IMR-90 (cell line): ENCODE data around the gene APOL5. TPM values are rescaled to one million over a fixed set of nuclear protein-coding genes. Genes with fewer than 3 reads are reported as not detected.

ENCODE experiments used
- ATAC-seq: fragments of 200-7000 bp; cut with Tn5 transposase; 2 replicates; pipeline ENCODE4 v1.9.1; 2020; ENCODE audit warnings: low read depth, mild to moderate bottlenecking, moderate library complexity
- BruUV-seq: library from RNA; stranded (reverse); fragments of 400-500 nt; replicated peaks from 2 replicates; lab custom pipeline; 2021; lab: Mats Ljungman, UMichigan
- CTCF ChIA-PET: fragments of 300-600 bp; formaldehyde crosslinking; extraction: SDS; loops from one replicate; lab custom pipeline; 2021; ENCODE audit warnings: antibody characterized with exemption; lab: Yijun Ruan, JAX
- POLR2A ChIA-PET: fragments of 300-600 bp; sonication (Branson Sonifier 250); formaldehyde crosslinking; loops from one replicate; lab custom pipeline; 2022; ENCODE audit warnings: antibody characterized with exemption; ENCODE audit not compliant: unreplicated experiment; lab: Charles Lee
- DNase-seq: peaks from one replicate; pipeline ENCODE4 v3.0.0; 2013
- H2AFZ ChIP-seq: replicated peaks from 2 replicates; pipeline ENCODE3; 2013; ENCODE audit warnings: low read length, mild to moderate bottlenecking; ENCODE audit not compliant: poor library complexity
- H2AK5ac ChIP-seq: 2 replicates; pipeline ENCODE4 v1.6.1; 2013; ENCODE audit warnings: low read depth, low read length, inconsistent platforms
- H2AK9ac ChIP-seq: replicated peaks from 2 replicates; pipeline ENCODE3; 2013; ENCODE audit warnings: mild to moderate bottlenecking, low read depth, low read length, moderate library complexity; ENCODE audit not compliant: poor library complexity
- H2BK120ac ChIP-seq: 2 replicates; pipeline ENCODE4 v1.6.1; 2013; ENCODE audit warnings: low read depth, low read length, inconsistent platforms
- H2BK15ac ChIP-seq: 3 replicates; pipeline ENCODE4 v1.6.1; 2013; ENCODE audit warnings: low read depth, low read length, inconsistent platforms
- H2BK20ac ChIP-seq: 2 replicates; pipeline ENCODE4 v1.6.1; 2013; ENCODE audit warnings: low read depth, mild to moderate bottlenecking, inconsistent platforms, low read length, moderate library complexity
- H2BK5ac ChIP-seq: 2 replicates; pipeline ENCODE4 v1.6.1; 2013; ENCODE audit warnings: mild to moderate bottlenecking, low read depth, low read length, inconsistent platforms; ENCODE audit not compliant: poor library complexity, severe bottlenecking
- H3K14ac ChIP-seq: replicated peaks from 2 replicates; pipeline ENCODE4 v1.6.1; 2013; ENCODE audit warnings: low read depth, low read length, inconsistent platforms
- H3K18ac ChIP-seq: 2 replicates; pipeline ENCODE4 v1.6.1; 2013; ENCODE audit warnings: low read depth, low read length, control low read depth
- H3K23ac ChIP-seq: 2 replicates; pipeline ENCODE4 v1.6.1; 2013; ENCODE audit warnings: low read depth, low read length, inconsistent platforms
- H3K27ac ChIP-seq: 2 replicates; pipeline ENCODE4 v1.5.1; 2013; ENCODE audit warnings: mild to moderate bottlenecking, control low read depth, low read length; ENCODE audit not compliant: insufficient read depth
- H3K27me3 ChIP-seq: 2 replicates; pipeline ENCODE4 v1.6.1; 2013; ENCODE audit warnings: low read length; ENCODE audit not compliant: control insufficient read depth, insufficient read depth
- H3K36me3 ChIP-seq: 2 replicates; pipeline ENCODE4 v1.6.1; 2013; ENCODE audit warnings: low read length, mixed read lengths; ENCODE audit not compliant: control insufficient read depth, insufficient read depth
- H3K4ac ChIP-seq: 2 replicates; pipeline ENCODE4 v1.6.1; 2013; ENCODE audit warnings: low read depth, low read length, inconsistent platforms
- H3K4me1 ChIP-seq: 2 replicates; pipeline ENCODE4 v1.6.1; 2013; ENCODE audit warnings: low read length, mixed read lengths; ENCODE audit not compliant: control insufficient read depth, insufficient read depth
- H3K4me2 ChIP-seq: 2 replicates; pipeline ENCODE4 v1.6.1; 2013; ENCODE audit warnings: low read depth, mild to moderate bottlenecking, control low read depth, low read length, moderate library complexity
- H3K4me3 ChIP-seq: 2 replicates; pipeline ENCODE4 v1.5.1; 2013; ENCODE audit warnings: low read depth, mild to moderate bottlenecking, control low read depth, low read length, moderate library complexity; ENCODE audit not compliant: insufficient read depth
- H3K56ac ChIP-seq: 2 replicates; pipeline ENCODE4 v1.6.1; 2013; ENCODE audit warnings: low read length, inconsistent platforms; ENCODE audit not compliant: insufficient read depth; ENCODE audit errors: extremely low read depth
- H3K79me1 ChIP-seq, 2 experiments: 2 replicates each; pipeline ENCODE4 v1.6.1; 2013; ENCODE audit warnings: low read length in 2 of 2, inconsistent platforms in 1 of 2, low read depth in 1 of 2
- H3K9ac ChIP-seq: 2 replicates; pipeline ENCODE4 v1.6.1; 2013; ENCODE audit warnings: low read depth, low read length, control low read depth
- H3K9me1 ChIP-seq: 2 replicates; pipeline ENCODE4 v1.6.1; 2013; ENCODE audit warnings: low read length, inconsistent platforms; ENCODE audit not compliant: insufficient read depth
- H3K9me3 ChIP-seq: 2 replicates; pipeline ENCODE4 v1.6.1; 2013; ENCODE audit warnings: low read length; ENCODE audit not compliant: control insufficient read depth, insufficient read depth
- H4K20me1 ChIP-seq: 2 replicates; pipeline ENCODE4 v1.6.1; 2013; ENCODE audit warnings: low read length, inconsistent platforms; ENCODE audit not compliant: insufficient read depth
- H4K5ac ChIP-seq: 2 replicates; pipeline ENCODE4 v1.6.1; 2013; ENCODE audit warnings: mild to moderate bottlenecking, low read depth, low read length, control low read depth
- H4K8ac ChIP-seq, 2 experiments: 2 replicates each; pipeline ENCODE4 v1.6.1; 2013; ENCODE audit warnings: low read depth in 2 of 2, low read length in 2 of 2, control low read depth in 1 of 2, inconsistent platforms in 1 of 2
- H4K91ac ChIP-seq: 2 replicates; pipeline ENCODE4 v1.6.1; 2013; ENCODE audit warnings: low read depth, low read length, inconsistent platforms; ENCODE audit not compliant: insufficient read depth
- BHLHE40 ChIP-seq: fragments of 150-350 bp; IDR thresholded peaks from 2 replicates; pipeline ENCODE4 v1.6.1; 2016; ENCODE audit warnings: mild to moderate bottlenecking, low read depth, low read length
- CEBPB ChIP-seq: IDR thresholded peaks from 2 replicates; pipeline ENCODE4 v1.6.1; 2012; ENCODE audit warnings: low read depth, low read length, improper control_type of control experiment
- MAFK ChIP-seq: IDR thresholded peaks from 2 replicates; pipeline ENCODE4 v1.6.1; 2012; ENCODE audit warnings: low read depth, low read length, improper control_type of control experiment
- MAZ ChIP-seq: IDR thresholded peaks from 2 replicates; pipeline ENCODE4 v1.6.1; 2012; ENCODE audit warnings: low read depth, mild to moderate bottlenecking, low read length, improper control_type of control experiment, moderate library complexity, borderline replicate concordance
- NFE2L2 ChIP-seq: fragments of 150-350 bp; IDR thresholded peaks from 2 replicates; pipeline ENCODE4 v1.6.1; 2016; ENCODE audit warnings: low read depth, mild to moderate bottlenecking, low read length
- RAD21 ChIP-seq: IDR thresholded peaks from 2 replicates; pipeline ENCODE4 v1.6.1; 2012; ENCODE audit warnings: low read length, improper control_type of control experiment
- RCOR1 ChIP-seq: IDR thresholded peaks from 2 replicates; pipeline ENCODE4 v1.6.1; 2012; ENCODE audit warnings: mild to moderate bottlenecking, low read length, improper control_type of control experiment; ENCODE audit not compliant: insufficient replicate concordance
- RFX5 ChIP-seq: IDR thresholded peaks from 2 replicates; pipeline ENCODE4 v1.8.0; 2012; ENCODE audit warnings: low read depth, mild to moderate bottlenecking, low read length, moderate library complexity
- SMC3 ChIP-seq: fragments of 150-350 bp; IDR thresholded peaks from 2 replicates; pipeline ENCODE4 v1.6.1; 2016; ENCODE audit warnings: low read depth, mild to moderate bottlenecking, antibody characterized with exemption, low read length, moderate library complexity
- USF2 ChIP-seq: fragments of 150-350 bp; IDR thresholded peaks from 2 replicates; pipeline ENCODE4 v1.6.1; 2017; ENCODE audit warnings: mild to moderate bottlenecking, antibody characterized with exemption, low read length, low read depth
- WGBS, 2 experiments: methylation state at CpG; one replicate each; pipeline versions ENCODE4 v1.1.5 to v1.1.7; 2013; ENCODE audit warnings: missing lambda C conversion rate in 2 of 2; ENCODE audit not compliant: insufficient read length in 1 of 2; ENCODE audit errors: extremely low coverage in 2 of 2; 5-methylcytosine and 5-hydroxymethylcytosine counted together
- dilution Hi-C: fragments of 300-500 bp; cut with HindIII; formaldehyde crosslinking; loops from one replicate; pipeline ENCODE4 v1.14.3; 2018; ENCODE audit warnings: low sequenced_read_pairs; ENCODE audit not compliant: unreplicated experiment
- in situ Hi-C: fragments of 300-500 bp; cut with MboI; formaldehyde crosslinking; loops from 3 replicates; pipeline ENCODE4 v1.14.3; 2019; ENCODE audit warnings: low sequenced_read_pairs, inconsistent platforms, mixed read lengths
- intact Hi-C: fragments of 100-400 bp; cut with micrococcal nuclease; formaldehyde crosslinking; loops from 2 replicates; pipeline ENCODE4 v1.10.0; 2022
- polyA plus RNA-seq, 3 experiments: library from polyadenylated mRNA; depleted of rRNA; stranded (reverse); fragments of >200 nt; gene quantifications; 2 replicates each; pipeline ENCODE4 v1.2.3, GENCODE V29; 2012; ENCODE audit warnings: low replicate concordance in 1 of 3
- total RNA-seq: library from RNA; depleted of rRNA; stranded (reverse); fragments of >200 nt; gene quantifications from 2 replicates; pipeline ENCODE4 v1.2.3, GENCODE V29; 2012

Gene APOL5
- total and polyA plus RNA-seq, 2 of the 4 experiments (the other 2 are of a cell fraction), result 0.15 to 0.18 TPM

GRCh38 chr22:35687461-35687860, 30.2 kb upstream of the APOL5 start:
- ChIA-PET CTCF (interaction anchor here (1.1 kb wide), 1 partner anchor 339 kb away, joined by 3 read pairs; no protein-coding TSS in a partner anchor), POLR2A (no interaction called here)
- dilution Hi-C loops, result no loop called here

More at GRCh38 chr22:35687461-35687860, 30.2 kb upstream of the APOL5 start:
- intact Hi-C loops (no loop called here), in situ Hi-C loops (no loop called here)
- H3K79me1 ChIP-seq, result no peaks in the 10 kb centered on the region
- no peak overlapping the region for H3K56ac ChIP-seq
- no peak overlapping the region for H3K18ac ChIP-seq
- no peak overlapping the region for H3K4me2 ChIP-seq
- H3K27ac ChIP-seq, result no peak overlapping the region
- no peaks in the 10 kb centered on the region; the same call in 1 of the 2 replicates for H3K9me1 ChIP-seq
- no peaks in the 10 kb centered on the region for H3K36me3 ChIP-seq
- H3K9me3 ChIP-seq, result no peaks in the 10 kb centered on the region
- no peak overlapping the region for H4K5ac ChIP-seq
- no peaks in the 10 kb centered on the region for H4K20me1 ChIP-seq
- no peak overlapping the region for H2AK9ac ChIP-seq
- no peak overlapping the region for H3K4me3 ChIP-seq
- H2AK5ac ChIP-seq, result no peak overlapping the region
- 87% methylated on average over 4 of the region's 6 CpGs; no CpG with 5 or more reads in 1 of the 2 experiments for WGBS, 2 experiments
- BruUV-seq, result no TSS peak
- no peak overlapping the region for H3K9ac ChIP-seq
- no peak overlapping the region for H2AFZ ChIP-seq
- no peak overlapping the region for H2BK120ac ChIP-seq
- no peak overlapping the region for H2BK20ac ChIP-seq
- no peaks in the 10 kb centered on the region; the same call in 1 of the 2 replicates for H3K4me1 ChIP-seq
- no peak overlapping the region for H2BK5ac ChIP-seq
- H4K91ac ChIP-seq, result no peak overlapping the region
- H3K23ac ChIP-seq, result no peak overlapping the region
- H4K8ac ChIP-seq, result no peak overlapping the region
- no peaks in the 10 kb centered on the region for H3K27me3 ChIP-seq
- H2BK15ac ChIP-seq, result no peak overlapping the region
- DNase-seq, result no peak
- TF ChIP-seq MAZ (no peak), BHLHE40 (no peak), CEBPB (no peak), RFX5 (no peak), USF2 (no peak), RCOR1 (no peak), NFE2L2 (no peak), SMC3 (no peak), MAFK (no peak), RAD21 (no peak)
- no peak overlapping the region for H3K4ac ChIP-seq
- ATAC-seq, result no peak
- H3K14ac ChIP-seq, result no peak overlapping the region
